Nephron (organoid): ENCODE data around the gene GPR156.
"Not testable (repeated sequence)": the region's sequence is repeated elsewhere in the genome, so short reads cannot be mapped to it uniquely, and the experiment has no call there.

Source experiments
- H3K27ac Mint-ChIP-seq, 3 experiments: 2 replicates each; pipeline ENCODE4 v1.8.0; 2020; ENCODE audit warnings: mixed read lengths in 3 of 3, mild to moderate bottlenecking in 2 of 3, moderate library complexity in 1 of 3
- H3K27me3 Mint-ChIP-seq: 2 replicates; pipeline ENCODE4 v1.8.0; 2021; ENCODE audit warnings: low read depth, mild to moderate bottlenecking, moderate library complexity, mixed read lengths
- H3K36me3 Mint-ChIP-seq: 2 replicates; pipeline ENCODE4 v1.8.0; 2020; ENCODE audit warnings: low read depth, mixed read lengths
- H3K4me1 Mint-ChIP-seq: 2 replicates; pipeline ENCODE4 v1.8.0; 2020; ENCODE audit warnings: mixed read lengths
- H3K4me3 Mint-ChIP-seq, 3 experiments: 2 replicates each; pipeline ENCODE4 v1.8.0; 2020; ENCODE audit warnings: mild to moderate bottlenecking in 3 of 3, mixed read lengths in 3 of 3, moderate library complexity in 2 of 3
- H3K9me3 Mint-ChIP-seq: 2 replicates; pipeline ENCODE4 v1.8.0; 2020; ENCODE audit warnings: mixed read lengths
- CTCF ChIP-seq, 3 experiments: fragments of 200-600 bp; sonication (generic); IDR thresholded peaks; one replicate each; pipeline ENCODE4 v1.5.0; 2021; ENCODE audit warnings: antibody characterized with exemption in 3 of 3; ENCODE audit not compliant: unreplicated experiment in 3 of 3

The GPR156 gene

GRCh38 chr3:120244834-120245225 lies 40.2 kb downstream of the GPR156 start:
- H3K9me3 Mint-ChIP-seq, result peaks cover 7% of the 10 kb centered on the region
- peak in 1 of 3 experiments; percentile 18 for TF ChIP-seq CTCF (IDR thresholded peaks at IDR 0.05; ENCODE audit: unreplicated experiment in 3 of 3)
- no peaks in the 10 kb centered on the region for H3K36me3 Mint-ChIP-seq
- H3K4me1 Mint-ChIP-seq, result peaks cover 5% of the 10 kb centered on the region
- H3K27ac Mint-ChIP-seq, result peak overlapping the region; percentile 54 to 82 (median 60)
- no peaks in the 10 kb centered on the region for H3K27me3 Mint-ChIP-seq
- H3K4me3 Mint-ChIP-seq, result no peak overlapping the region

- no peak for TF ChIP-seq CTCF (IDR thresholded peaks at IDR 0.05; ENCODE audit: unreplicated experiment in 3 of 3)
- Mint-ChIP-seq H3K4me3 (no peak overlapping the region), H3K27ac (no peak overlapping the region), H3K36me3 (no peaks in the 10 kb centered on the region), H3K4me1 (peaks cover under 1% of the 10 kb centered on the region), H3K9me3 (peaks cover 19% of the 10 kb centered on the region), H3K27me3 (no peaks in the 10 kb centered on the region)
Observed at GRCh38 chr3:120239644-120240043, 45.4 kb downstream of the GPR156 start.

GRCh38 chr3:120227710-120228347 lies 57.2 kb downstream of the GPR156 start:
- peaks cover 4% of the 10 kb centered on the region for H3K9me3 Mint-ChIP-seq
- H3K4me3 Mint-ChIP-seq, result no peak overlapping the region
- peaks cover 6% of the 10 kb centered on the region for H3K4me1 Mint-ChIP-seq
- H3K36me3 Mint-ChIP-seq, result no peaks in the 10 kb centered on the region
- H3K27ac Mint-ChIP-seq, result no peak overlapping the region
- H3K27me3 Mint-ChIP-seq, result no peaks in the 10 kb centered on the region
- TF ChIP-seq CTCF (IDR thresholded peaks at IDR 0.05; ENCODE audit: unreplicated experiment in 3 of 3), result no peak

DNA sequence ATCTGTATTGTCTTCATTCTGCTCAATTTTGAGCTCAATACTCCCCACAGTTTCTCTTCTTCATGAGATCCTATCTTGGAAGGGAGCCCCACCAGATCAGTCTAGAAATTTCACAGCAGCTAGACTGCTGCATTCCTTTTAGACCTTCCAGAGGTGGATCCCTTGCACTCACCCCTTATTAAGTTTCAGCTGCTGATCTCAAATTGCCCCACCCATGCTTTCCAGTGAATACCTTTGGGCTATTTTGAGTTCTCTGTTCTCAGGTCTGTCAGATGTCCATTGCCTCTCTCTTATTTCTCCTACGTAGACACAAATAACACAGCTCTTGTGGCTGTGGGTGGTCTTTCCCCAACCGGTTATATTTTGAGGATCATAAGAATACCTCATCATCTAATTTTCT lies 60.8 kb downstream of the GPR156 start:
- no peaks in the 10 kb centered on the region for H3K36me3 Mint-ChIP-seq
- H3K9me3 Mint-ChIP-seq, result no peaks in the 10 kb centered on the region
- TF ChIP-seq CTCF (IDR thresholded peaks at IDR 0.05; ENCODE audit: unreplicated experiment in 3 of 3), result no peak
- H3K27me3 Mint-ChIP-seq, result no peaks in the 10 kb centered on the region
- H3K27ac Mint-ChIP-seq, result no peak overlapping the region
- H3K4me1 Mint-ChIP-seq, result peaks cover 6% of the 10 kb centered on the region
- H3K4me3 Mint-ChIP-seq, result no peak overlapping the region

- Mint-ChIP-seq H3K36me3 (no peaks in the 10 kb centered on the region), H3K4me1 (peaks cover 5% of the 10 kb centered on the region), H3K27ac (no peak overlapping the region), H3K9me3 (no peaks in the 10 kb centered on the region), H3K4me3 (no peak overlapping the region), H3K27me3 (no peaks in the 10 kb centered on the region)
- no peak for TF ChIP-seq CTCF (IDR thresholded peaks at IDR 0.05; ENCODE audit: unreplicated experiment in 3 of 3)
Observed at GRCh38 chr3:120218981-120219380, 66.0 kb downstream of the GPR156 start.

DNA sequence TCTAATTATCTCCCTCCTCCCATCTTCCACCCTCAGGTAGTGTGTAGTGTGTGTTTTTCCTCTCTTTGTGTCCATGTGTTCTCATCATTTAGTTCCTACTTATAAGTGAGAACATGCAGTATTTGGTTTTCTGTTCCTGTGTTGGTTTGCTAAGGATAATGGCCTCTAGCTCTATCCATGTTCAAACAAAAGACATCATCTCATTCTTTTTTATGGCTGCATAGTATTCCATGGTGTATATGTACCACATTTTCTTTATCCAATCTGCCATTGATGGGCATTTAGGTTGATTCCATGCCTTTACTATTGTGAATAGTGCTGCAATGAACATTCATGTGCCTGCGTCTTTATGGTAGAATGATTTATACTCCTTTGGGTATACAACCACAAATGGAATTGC lies 68.4 kb downstream of the GPR156 start:
- not testable (repeated sequence) for H3K4me3 Mint-ChIP-seq, H3K9me3 Mint-ChIP-seq, H3K36me3 Mint-ChIP-seq, H3K27ac Mint-ChIP-seq, H3K27me3 Mint-ChIP-seq
- H3K4me1 Mint-ChIP-seq, result peaks cover 17% of the 10 kb centered on the region
